ENCODE measurements around the gene COL21A1.

GRCh38 chr6:56232436-56232835, 14.9 kb downstream of the COL21A1 start:
- TF ChIP-seq, protein P1, sequence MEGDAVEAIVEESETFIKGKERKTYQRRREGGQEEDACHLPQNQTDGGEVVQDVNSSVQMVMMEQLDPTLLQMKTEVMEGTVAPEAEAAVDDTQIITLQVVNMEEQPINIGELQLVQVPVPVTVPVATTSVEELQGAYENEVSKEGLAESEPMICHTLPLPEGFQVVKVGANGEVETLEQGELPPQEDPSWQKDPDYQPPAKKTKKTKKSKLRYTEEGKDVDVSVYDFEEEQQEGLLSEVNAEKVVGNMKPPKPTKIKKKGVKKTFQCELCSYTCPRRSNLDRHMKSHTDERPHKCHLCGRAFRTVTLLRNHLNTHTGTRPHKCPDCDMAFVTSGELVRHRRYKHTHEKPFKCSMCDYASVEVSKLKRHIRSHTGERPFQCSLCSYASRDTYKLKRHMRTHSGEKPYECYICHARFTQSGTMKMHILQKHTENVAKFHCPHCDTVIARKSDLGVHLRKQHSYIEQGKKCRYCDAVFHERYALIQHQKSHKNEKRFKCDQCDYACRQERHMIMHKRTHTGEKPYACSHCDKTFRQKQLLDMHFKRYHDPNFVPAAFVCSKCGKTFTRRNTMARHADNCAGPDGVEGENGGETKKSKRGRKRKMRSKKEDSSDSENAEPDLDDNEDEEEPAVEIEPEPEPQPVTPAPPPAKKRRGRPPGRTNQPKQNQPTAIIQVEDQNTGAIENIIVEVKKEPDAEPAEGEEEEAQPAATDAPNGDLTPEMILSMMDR (IDR thresholded peaks at IDR 0.05; ENCODE audit: insufficient read depth, low read depth, low read length), result no peak
- TF ChIP-seq EZH2 (IDR thresholded peaks at IDR 0.05; ENCODE audit: insufficient read depth, low read length), result no peak
